Caco-2 (cell line): ENCODE results near the gene CLPTM1L. TPM values are rescaled to one million over a fixed set of nuclear protein-coding genes. Genes with fewer than 3 reads are reported as not detected.

Source experiments
- BruUV-seq: library from RNA; stranded (reverse); fragments of 400-500 nt; replicated peaks from 2 replicates; lab custom pipeline; 2021; lab: Mats Ljungman, UMichigan
- CTCF ChIA-PET: fragments of 300-600 bp; sonication (Branson Sonifier 250); formaldehyde crosslinking; loops from one replicate; lab custom pipeline; 2022; ENCODE audit warnings: antibody characterized with exemption; lab: Charles Lee
- POLR2A ChIA-PET: fragments of 300-600 bp; sonication (Branson Sonifier 250); formaldehyde crosslinking; loops from one replicate; lab custom pipeline; 2022; ENCODE audit warnings: antibody characterized with exemption; lab: Charles Lee
- DNase-seq, 2 experiments: peaks; one replicate each; pipeline versions ENCODE4 v3.0.0 to v3.0.0-alpha.2; 2020 to 2022
- H3K27me3 ChIP-seq: replicated peaks from 2 replicates; pipeline ENCODE4 v1.6.0; 2011; ENCODE audit warnings: low read length; ENCODE audit not compliant: control insufficient read depth, insufficient read depth
- H3K36me3 ChIP-seq: 2 replicates; pipeline ENCODE4 v1.5.1; 2011; ENCODE audit warnings: low read length; ENCODE audit not compliant: control insufficient read depth, insufficient read depth
- H3K4me1 ChIP-seq: fragments of 250-450 bp; sonication (Bioruptor Pico); 2 replicates; pipeline ENCODE4 v1.5.1; 2020; ENCODE audit warnings: mild to moderate bottlenecking
- H3K4me3 ChIP-seq: 2 replicates; pipeline ENCODE4 v1.5.1; 2011; ENCODE audit warnings: low read depth, mild to moderate bottlenecking, control low read depth, low read length
- H3K9me3 ChIP-seq: fragments of 250-450 bp; sonication (Bioruptor Pico); 2 replicates; pipeline ENCODE4 v1.5.1; 2020; ENCODE audit warnings: mild to moderate bottlenecking, moderate library complexity
- H3K27ac Mint-ChIP-seq: one replicate; pipeline ENCODE4 v1.8.0; 2022; ENCODE audit warnings: mixed read lengths; ENCODE audit not compliant: unreplicated experiment
- H3K27me3 Mint-ChIP-seq: one replicate; pipeline ENCODE4 v1.8.0; 2022; ENCODE audit warnings: mixed read lengths; ENCODE audit not compliant: insufficient read depth, unreplicated experiment
- H3K36me3 Mint-ChIP-seq: one replicate; pipeline ENCODE4 v1.8.0; 2022; ENCODE audit warnings: mild to moderate bottlenecking, mixed read lengths; ENCODE audit not compliant: insufficient read depth, unreplicated experiment
- H3K4me1 Mint-ChIP-seq: one replicate; pipeline ENCODE4 v1.8.0; 2022; ENCODE audit warnings: low read depth, mixed read lengths; ENCODE audit not compliant: unreplicated experiment
- H3K4me3 Mint-ChIP-seq: one replicate; pipeline ENCODE4 v1.8.0; 2022; ENCODE audit warnings: mild to moderate bottlenecking, moderate library complexity, mixed read lengths; ENCODE audit not compliant: unreplicated experiment
- H3K9me3 Mint-ChIP-seq: one replicate; pipeline ENCODE4 v1.8.0; 2022; ENCODE audit warnings: mixed read lengths; ENCODE audit not compliant: unreplicated experiment
- CTCF ChIP-seq, 2 experiments: fragments of 200-600 bp in 1 of 2; IDR thresholded peaks; 1 replicate in 1 of 2; 2 replicates in 1 of 2; pipeline versions ENCODE4 v1.5.1 to v1.8.0; 2011 to 2022; ENCODE audit warnings: antibody characterized with exemption in 1 of 2, control low read depth in 1 of 2, inconsistent platforms in 1 of 2, low read depth in 1 of 2, low read length in 1 of 2, mild to moderate bottlenecking in 1 of 2, moderate library complexity in 1 of 2; ENCODE audit not compliant: insufficient read depth in 1 of 2, severe bottlenecking in 1 of 2, unreplicated experiment in 1 of 2
- intact Hi-C: fragments of 100-400 bp; cut with micrococcal nuclease; formaldehyde crosslinking; loops from one replicate; pipeline ENCODE4 v1.10.0; 2022; ENCODE audit not compliant: unreplicated experiment
- total RNA-seq: library from RNA; stranded (reverse); gene quantifications from 2 replicates; pipeline ENCODE4 v1.2.3, GENCODE V29; 2022

Gene CLPTM1L
- total RNA-seq, 1 experiment from 2014 or later = 114 TPM

GRCh38 chr5:1390861-1391600, 46.1 kb upstream of the CLPTM1L start:
- ChIA-PET CTCF (interaction anchor here (0.6 to 1.2 kb wide), 2 partner anchors 11 to 211 kb away, joined by 3 to 4 read pairs; no protein-coding TSS in a partner anchor), POLR2A (no interaction called here)
- no TSS peak for BruUV-seq
- Histone ChIP-seq H3K27me3 (peaks cover 2% of the 10 kb centered on the region), H3K9me3 (no peaks in the 10 kb centered on the region), H3K4me1 (no peaks in the 10 kb centered on the region), H3K4me3 (no peak overlapping the region), H3K36me3 (no peaks in the 10 kb centered on the region)
- H3K4me3 Mint-ChIP-seq = no peak overlapping the region
- no peaks in the 10 kb centered on the region for H3K9me3 Mint-ChIP-seq
- peaks cover 41% of the 10 kb centered on the region for H3K27me3 Mint-ChIP-seq
- no peak for TF ChIP-seq CTCF (IDR thresholded peaks at IDR 0.05; ENCODE audit: insufficient read depth in 1 of 2, low read depth in 1 of 2, low read length in 1 of 2, severe bottlenecking in 1 of 2, unreplicated experiment in 1 of 2)
- no peak overlapping the region for H3K27ac Mint-ChIP-seq
- DNase-seq = no peak
- intact Hi-C loops = no loop called here
- H3K36me3 Mint-ChIP-seq = no peaks in the 10 kb centered on the region
- peaks cover 9% of the 10 kb centered on the region for H3K4me1 Mint-ChIP-seq

- ChIA-PET POLR2A (no interaction called here), CTCF (interaction anchor here (0.6 to 1.2 kb wide), 2 partner anchors 10 to 211 kb away, joined by 3 to 4 read pairs; no protein-coding TSS in a partner anchor)
- no peaks in the 10 kb centered on the region for H3K36me3 ChIP-seq
- no peak overlapping the region for H3K4me3 ChIP-seq
- no peaks in the 10 kb centered on the region for H3K36me3 Mint-ChIP-seq
- H3K27me3 ChIP-seq = peaks cover 1% of the 10 kb centered on the region
- BruUV-seq = no TSS peak
- H3K9me3 ChIP-seq = no peaks in the 10 kb centered on the region
- no peak overlapping the region for H3K27ac Mint-ChIP-seq
- peaks cover 9% of the 10 kb centered on the region for H3K4me1 Mint-ChIP-seq
- no peaks in the 10 kb centered on the region for H3K4me1 ChIP-seq
- H3K27me3 Mint-ChIP-seq = peaks cover 36% of the 10 kb centered on the region
- no peaks in the 10 kb centered on the region for H3K9me3 Mint-ChIP-seq
- no peak for DNase-seq
- no peak overlapping the region for H3K4me3 Mint-ChIP-seq
- intact Hi-C loops = no loop called here
- TF ChIP-seq CTCF (IDR thresholded peaks at IDR 0.05; ENCODE audit: insufficient read depth in 1 of 2, low read depth in 1 of 2, low read length in 1 of 2, severe bottlenecking in 1 of 2, unreplicated experiment in 1 of 2) = no peak
Observed at GRCh38 chr5:1390333-1390732, 45.4 kb upstream of the CLPTM1L start.

- H3K27ac Mint-ChIP-seq = no peak overlapping the region
- TF ChIP-seq CTCF (IDR thresholded peaks at IDR 0.05; ENCODE audit: insufficient read depth in 1 of 2, low read depth in 1 of 2, low read length in 1 of 2, severe bottlenecking in 1 of 2, unreplicated experiment in 1 of 2) = no peak
- Histone ChIP-seq H3K9me3 (no peaks in the 10 kb centered on the region), H3K4me1 (no peaks in the 10 kb centered on the region), H3K4me3 (no peak overlapping the region), H3K27me3 (peaks cover 3% of the 10 kb centered on the region), H3K36me3 (no peaks in the 10 kb centered on the region)
- peaks cover 9% of the 10 kb centered on the region for H3K4me1 Mint-ChIP-seq
- intact Hi-C loops = no loop called here
- ChIA-PET POLR2A (no interaction called here), CTCF (no interaction called here)
- no peak overlapping the region for H3K4me3 Mint-ChIP-seq
- no peaks in the 10 kb centered on the region for H3K9me3 Mint-ChIP-seq
- BruUV-seq = no TSS peak
- no peak for DNase-seq
- H3K27me3 Mint-ChIP-seq = peaks cover 31% of the 10 kb centered on the region
- no peaks in the 10 kb centered on the region for H3K36me3 Mint-ChIP-seq
Observed at GRCh38 chr5:1388383-1388967, 43.6 kb upstream of the CLPTM1L start.
